HL-60 (cell line): Measurements from ENCODE around the gene SLC2A8.

Experiments used
- GABPA ChIP-seq: IDR thresholded peaks from 2 replicates; pipeline ENCODE4 v1.6.1; 2012; ENCODE audit warnings: low read depth
- POLR2AphosphoS5 ChIP-seq: IDR thresholded peaks from 2 replicates; pipeline ENCODE4 v1.6.1; 2012; ENCODE audit warnings: low read depth
- SPI1 ChIP-seq: IDR thresholded peaks from 2 replicates; pipeline ENCODE4 v1.6.1; 2012; ENCODE audit warnings: low read depth, mild to moderate bottlenecking, borderline replicate concordance
- TF ChIP-seq, protein P1 (sequence below): IDR thresholded peaks from one replicate; pipeline ENCODE4 v1.5.1; 2011; ENCODE audit warnings: low read length, control low read depth, inconsistent platforms; ENCODE audit not compliant: insufficient read depth
- TF ChIP-seq, protein P2 (sequence below): IDR thresholded peaks from 2 replicates; pipeline ENCODE4 v1.6.1; 2012; ENCODE audit warnings: low read depth; ENCODE audit not compliant: insufficient replicate concordance

DNA sequence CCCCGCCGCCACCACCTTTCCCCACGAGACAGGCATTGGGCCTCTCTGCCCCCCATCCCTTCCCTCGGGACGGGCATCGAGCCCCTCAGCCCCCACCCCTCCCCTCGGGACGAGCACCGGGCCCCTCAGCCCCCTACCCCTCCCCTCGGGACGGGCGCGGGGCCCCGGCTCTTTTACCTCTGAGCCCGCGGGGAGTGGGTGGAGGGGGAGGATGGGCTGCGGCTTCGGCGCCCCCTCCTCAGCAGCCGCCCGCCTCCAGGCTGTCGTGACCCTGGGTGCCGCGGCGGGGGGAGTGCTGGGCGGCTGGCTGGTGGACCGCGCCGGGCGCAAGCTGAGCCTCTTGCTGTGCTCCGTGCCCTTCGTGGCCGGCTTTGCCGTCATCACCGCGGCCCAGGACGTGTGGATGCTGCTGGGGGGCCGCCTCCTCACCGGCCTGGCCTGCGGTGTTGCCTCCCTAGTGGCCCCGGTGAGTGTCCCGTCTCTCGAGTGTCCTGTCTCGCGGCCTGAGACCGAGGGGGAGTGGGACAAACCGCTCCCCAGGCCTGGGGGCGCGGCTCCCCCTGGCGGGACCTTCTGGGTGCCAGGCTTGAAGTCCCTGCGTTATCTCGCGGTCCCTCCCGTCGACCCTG lies 791 bp downstream of the SLC2A8 start:
- TF ChIP-seq GABPA: no peak
- TF ChIP-seq, protein P1, sequence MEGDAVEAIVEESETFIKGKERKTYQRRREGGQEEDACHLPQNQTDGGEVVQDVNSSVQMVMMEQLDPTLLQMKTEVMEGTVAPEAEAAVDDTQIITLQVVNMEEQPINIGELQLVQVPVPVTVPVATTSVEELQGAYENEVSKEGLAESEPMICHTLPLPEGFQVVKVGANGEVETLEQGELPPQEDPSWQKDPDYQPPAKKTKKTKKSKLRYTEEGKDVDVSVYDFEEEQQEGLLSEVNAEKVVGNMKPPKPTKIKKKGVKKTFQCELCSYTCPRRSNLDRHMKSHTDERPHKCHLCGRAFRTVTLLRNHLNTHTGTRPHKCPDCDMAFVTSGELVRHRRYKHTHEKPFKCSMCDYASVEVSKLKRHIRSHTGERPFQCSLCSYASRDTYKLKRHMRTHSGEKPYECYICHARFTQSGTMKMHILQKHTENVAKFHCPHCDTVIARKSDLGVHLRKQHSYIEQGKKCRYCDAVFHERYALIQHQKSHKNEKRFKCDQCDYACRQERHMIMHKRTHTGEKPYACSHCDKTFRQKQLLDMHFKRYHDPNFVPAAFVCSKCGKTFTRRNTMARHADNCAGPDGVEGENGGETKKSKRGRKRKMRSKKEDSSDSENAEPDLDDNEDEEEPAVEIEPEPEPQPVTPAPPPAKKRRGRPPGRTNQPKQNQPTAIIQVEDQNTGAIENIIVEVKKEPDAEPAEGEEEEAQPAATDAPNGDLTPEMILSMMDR: no peak
- TF ChIP-seq POLR2AphosphoS5: no peak
- TF ChIP-seq, protein P2, sequence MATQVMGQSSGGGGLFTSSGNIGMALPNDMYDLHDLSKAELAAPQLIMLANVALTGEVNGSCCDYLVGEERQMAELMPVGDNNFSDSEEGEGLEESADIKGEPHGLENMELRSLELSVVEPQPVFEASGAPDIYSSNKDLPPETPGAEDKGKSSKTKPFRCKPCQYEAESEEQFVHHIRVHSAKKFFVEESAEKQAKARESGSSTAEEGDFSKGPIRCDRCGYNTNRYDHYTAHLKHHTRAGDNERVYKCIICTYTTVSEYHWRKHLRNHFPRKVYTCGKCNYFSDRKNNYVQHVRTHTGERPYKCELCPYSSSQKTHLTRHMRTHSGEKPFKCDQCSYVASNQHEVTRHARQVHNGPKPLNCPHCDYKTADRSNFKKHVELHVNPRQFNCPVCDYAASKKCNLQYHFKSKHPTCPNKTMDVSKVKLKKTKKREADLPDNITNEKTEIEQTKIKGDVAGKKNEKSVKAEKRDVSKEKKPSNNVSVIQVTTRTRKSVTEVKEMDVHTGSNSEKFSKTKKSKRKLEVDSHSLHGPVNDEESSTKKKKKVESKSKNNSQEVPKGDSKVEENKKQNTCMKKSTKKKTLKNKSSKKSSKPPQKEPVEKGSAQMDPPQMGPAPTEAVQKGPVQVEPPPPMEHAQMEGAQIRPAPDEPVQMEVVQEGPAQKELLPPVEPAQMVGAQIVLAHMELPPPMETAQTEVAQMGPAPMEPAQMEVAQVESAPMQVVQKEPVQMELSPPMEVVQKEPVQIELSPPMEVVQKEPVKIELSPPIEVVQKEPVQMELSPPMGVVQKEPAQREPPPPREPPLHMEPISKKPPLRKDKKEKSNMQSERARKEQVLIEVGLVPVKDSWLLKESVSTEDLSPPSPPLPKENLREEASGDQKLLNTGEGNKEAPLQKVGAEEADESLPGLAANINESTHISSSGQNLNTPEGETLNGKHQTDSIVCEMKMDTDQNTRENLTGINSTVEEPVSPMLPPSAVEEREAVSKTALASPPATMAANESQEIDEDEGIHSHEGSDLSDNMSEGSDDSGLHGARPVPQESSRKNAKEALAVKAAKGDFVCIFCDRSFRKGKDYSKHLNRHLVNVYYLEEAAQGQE: no peak
- TF ChIP-seq SPI1: no peak
